HepG2 (cell line): Measurements from ENCODE around the gene SFTA2. TPM values are rescaled to one million over a fixed set of nuclear protein-coding genes. Genes with fewer than 3 reads are reported as not detected.
A peak's percentile ranks its signal among the peaks of the same experiment; 100 is the strongest.

Experiments
- GFI1 ChIP-seq: sonication (generic); formaldehyde crosslinking; IDR thresholded peaks from 2 replicates; pipeline ENCODE4 v1.5.0; 2020; ENCODE audit warnings: missing genetic modification reagents, mild to moderate bottlenecking, borderline replicate concordance
- HBP1 ChIP-seq: IDR thresholded peaks from 2 replicates; pipeline ENCODE4 v1.6.1; 2016; ENCODE audit warnings: low read depth, control low read depth
- KLF16 ChIP-seq, 2 experiments: sonication (generic) in 1 of 2; formaldehyde crosslinking in 1 of 2; IDR thresholded peaks; 2 replicates each; pipeline versions ENCODE4 v1.6.1 to v1.8.0; 2016 to 2023; ENCODE audit warnings: missing genetic modification reagents in 2 of 2, missing compliant biosample characterization in 1 of 2
- SIN3B ChIP-seq: fragments of 150-350 bp; IDR thresholded peaks from 2 replicates; pipeline ENCODE4 v1.6.1; 2014; ENCODE audit warnings: low read length
- ZBTB1 ChIP-seq: sonication (generic); formaldehyde crosslinking; IDR thresholded peaks from 2 replicates; pipeline ENCODE4 v1.4.0; 2020; ENCODE audit warnings: missing genetic modification reagents, borderline replicate concordance
- ZFP36 ChIP-seq: fragments of 150-350 bp; IDR thresholded peaks from 2 replicates; pipeline ENCODE4 v1.6.1; 2018; ENCODE audit warnings: borderline replicate concordance, low read length, low read depth; ENCODE audit not compliant: partially characterized antibody
- ZMYM2 ChIP-seq: sonication (generic); formaldehyde crosslinking; IDR thresholded peaks from 2 replicates; pipeline ENCODE4 v1.8.0; 2022; ENCODE audit warnings: mild to moderate bottlenecking, missing genetic modification reagents
- ZNF18 ChIP-seq: sonication (generic); formaldehyde crosslinking; IDR thresholded peaks from 2 replicates; pipeline ENCODE4 v1.8.0; 2022; ENCODE audit warnings: mild to moderate bottlenecking, missing genetic modification reagents; ENCODE audit not compliant: insufficient replicate concordance
- ZNF235 ChIP-seq: sonication (generic); formaldehyde crosslinking; IDR thresholded peaks from 2 replicates; pipeline ENCODE4 v1.8.1; 2023; ENCODE audit warnings: mild to moderate bottlenecking, missing genetic modification reagents, borderline replicate concordance
- polyA plus RNA-seq, 8 experiments: library from polyadenylated mRNA; depleted of rRNA in 3 of 8; stranded (reverse) in 7 of 8; unstranded in 1 of 8; fragments of >200 nt; fragmentation: Illumina TruSeq in 4 of 8; extraction: Trizol in 4 of 8; gene quantifications; 2 replicates each; pipeline versions ENCODE4 v1.2.1 to v1.2.3, GENCODE V29; 2011 to 2016; ENCODE audit warnings: low read depth in 4 of 8, missing spikeins in 1 of 8, mixed read lengths in 1 of 8; ENCODE audit not compliant: insufficient read depth in 1 of 8
- total RNA-seq, 5 experiments: library from RNA; depleted of rRNA; stranded (reverse); fragments of >200 nt; fragmentation: Illumina TruSeq; extraction: Trizol; gene quantifications; 2 replicates each; pipeline ENCODE4 v1.2.3, GENCODE V29; 2016; ENCODE audit warnings: low read depth in 1 of 5

The SFTA2 gene
- total and polyA plus RNA-seq, 2 of the 13 experiments (the other 11 are each of a cell fraction or from before 2014, with no cell fraction given) = not detected

DNA sequence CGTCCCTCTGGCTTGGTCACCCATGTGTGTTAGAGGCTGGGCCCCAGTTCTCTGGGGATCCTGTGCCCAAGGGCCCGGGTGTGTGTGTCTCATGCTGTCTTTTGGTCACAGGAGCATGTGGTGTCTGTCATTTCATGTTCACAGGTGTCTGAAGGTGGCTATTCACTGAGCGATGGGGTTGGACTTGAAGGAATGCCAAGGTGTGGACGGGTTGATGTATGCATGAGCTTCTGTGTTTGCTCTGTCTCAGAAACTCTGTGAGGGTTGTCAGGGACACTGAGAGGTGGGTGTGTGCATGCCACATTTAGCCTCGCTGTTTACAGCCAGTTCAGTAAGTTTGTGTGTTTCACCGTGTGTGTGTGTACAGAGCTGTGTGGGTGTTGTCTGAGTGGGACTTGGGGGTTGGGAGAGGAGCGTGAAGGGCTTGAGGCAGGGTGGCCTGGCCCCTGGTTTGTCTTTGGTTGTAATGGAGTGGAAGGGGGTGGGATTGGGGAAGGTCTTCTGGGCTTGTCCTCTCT is 46.4 kb downstream of the SFTA2 start (continued):
- no peak for TF ChIP-seq HBP1 (CRISPR knock-in tag)
- no peak for TF ChIP-seq ZFP36
- TF ChIP-seq SIN3B = 0 out of 2 replicates have a peak, but pooled peaks have one; percentile 39
- TF ChIP-seq GFI1 = no peak
- TF ChIP-seq ZBTB1 = no peak
- no peak for TF ChIP-seq ZNF18 (CRISPR knock-in tag)
- 0 out of 2 replicates have a peak, but pooled peaks have one; percentile 68 for TF ChIP-seq ZNF235 (CRISPR knock-in tag)
- no peak for TF ChIP-seq ZMYM2 (CRISPR knock-in tag)
- TF ChIP-seq KLF16 (CRISPR knock-in tag; IDR thresholded peaks at IDR 0.05) = peak in 1 of 2 experiments; percentile 49; a peak in 1 of 4 replicates
- TF ChIP-seq, all 625 proteins: peak for 54
